B cell (primary cell): Measurements from ENCODE around the gene PALD1.

Experiments
- EZH2 ChIP-seq: IDR thresholded peaks from 2 replicates; pipeline ENCODE4 v1.6.1; 2012; ENCODE audit warnings: borderline replicate concordance, low read depth, mild to moderate bottlenecking, moderate library complexity, low read length; ENCODE audit not compliant: insufficient read depth, poor library complexity, severe bottlenecking
- TF ChIP-seq, protein P1 (sequence below): fragments of 200-600 bp; IDR thresholded peaks from one replicate; pipeline ENCODE4 v1.8.0; 2022; ENCODE audit warnings: antibody characterized with exemption, mild to moderate bottlenecking

DNA sequence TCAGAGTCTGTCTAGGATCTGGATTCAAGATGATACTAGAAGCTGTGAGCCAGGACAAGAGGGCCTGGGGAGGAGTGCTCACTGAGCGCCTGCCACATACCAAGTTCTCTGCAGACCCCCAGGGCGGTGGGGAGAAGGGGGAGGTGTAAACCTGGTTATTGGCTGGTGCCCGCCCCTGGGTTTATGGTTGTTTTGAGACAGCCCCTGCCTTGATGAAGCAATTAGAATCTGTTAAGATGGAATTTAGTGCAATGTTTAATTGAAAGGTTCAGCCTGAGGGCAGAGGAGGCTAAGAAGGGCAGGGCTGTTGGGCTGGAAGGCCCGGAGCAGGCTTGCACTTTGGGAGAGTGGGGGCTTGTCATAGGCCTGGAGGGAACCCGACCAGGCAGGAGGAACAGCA is 81.3 kb downstream of the PALD1 start:
- TF ChIP-seq, protein P1, sequence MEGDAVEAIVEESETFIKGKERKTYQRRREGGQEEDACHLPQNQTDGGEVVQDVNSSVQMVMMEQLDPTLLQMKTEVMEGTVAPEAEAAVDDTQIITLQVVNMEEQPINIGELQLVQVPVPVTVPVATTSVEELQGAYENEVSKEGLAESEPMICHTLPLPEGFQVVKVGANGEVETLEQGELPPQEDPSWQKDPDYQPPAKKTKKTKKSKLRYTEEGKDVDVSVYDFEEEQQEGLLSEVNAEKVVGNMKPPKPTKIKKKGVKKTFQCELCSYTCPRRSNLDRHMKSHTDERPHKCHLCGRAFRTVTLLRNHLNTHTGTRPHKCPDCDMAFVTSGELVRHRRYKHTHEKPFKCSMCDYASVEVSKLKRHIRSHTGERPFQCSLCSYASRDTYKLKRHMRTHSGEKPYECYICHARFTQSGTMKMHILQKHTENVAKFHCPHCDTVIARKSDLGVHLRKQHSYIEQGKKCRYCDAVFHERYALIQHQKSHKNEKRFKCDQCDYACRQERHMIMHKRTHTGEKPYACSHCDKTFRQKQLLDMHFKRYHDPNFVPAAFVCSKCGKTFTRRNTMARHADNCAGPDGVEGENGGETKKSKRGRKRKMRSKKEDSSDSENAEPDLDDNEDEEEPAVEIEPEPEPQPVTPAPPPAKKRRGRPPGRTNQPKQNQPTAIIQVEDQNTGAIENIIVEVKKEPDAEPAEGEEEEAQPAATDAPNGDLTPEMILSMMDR: no peak
- no peak for TF ChIP-seq EZH2
